Measurements from ENCODE around the gene MAP2K1. TPM values are rescaled to one million over a fixed set of nuclear protein-coding genes. Genes with fewer than 3 reads are reported as not detected.

Gene MAP2K1
- total and polyA plus RNA-seq, 2 donors from 2014 or later = 33.1 to 49.4 TPM

DNA sequence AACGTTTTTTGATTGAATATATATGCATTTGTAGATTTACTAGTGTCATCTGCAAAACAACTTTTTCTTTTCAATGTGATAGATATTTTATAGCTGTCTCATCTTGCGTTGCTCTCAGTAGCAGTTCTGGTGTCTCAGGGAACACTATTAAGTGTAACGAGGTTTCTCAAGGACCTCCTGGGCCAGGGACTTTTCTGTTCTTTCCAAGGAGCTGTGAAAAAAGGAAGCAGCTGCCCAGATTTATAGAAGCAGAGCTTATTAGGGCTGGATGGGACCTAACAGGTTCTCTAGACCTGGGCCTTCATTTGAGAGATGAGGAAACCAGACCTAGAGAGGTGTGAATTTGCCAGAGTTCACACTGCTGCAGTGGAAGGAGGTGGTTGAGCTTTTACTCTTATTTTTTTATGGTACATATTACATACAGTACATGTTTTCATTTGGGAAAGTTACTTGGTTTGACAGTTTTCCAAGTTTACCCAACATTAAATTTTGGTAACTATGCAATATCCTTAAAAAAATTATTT is 16.1 kb downstream of the MAP2K1 start:
- no peak overlapping the region for H3K27ac ChIP-seq (ENCODE audit: low read depth in 2 of 2, low read length in 2 of 2)
- H3K4me3 ChIP-seq (ENCODE audit: low read length in 3 of 3) = no peak overlapping the region
- no peaks in the 10 kb centered on the region for H3K36me3 ChIP-seq (ENCODE audit: control insufficient read depth in 2 of 3, insufficient read depth in 3 of 3, low read length in 3 of 3)
- DNase-seq (no peak), FAIRE-seq (no peak)
- no peak overlapping the region for H3K9ac ChIP-seq (ENCODE audit: low read length in 3 of 3)
- H3K4me1 ChIP-seq (ENCODE audit: control insufficient read depth in 2 of 3, insufficient read depth in 2 of 3, low read depth in 1 of 3, low read length in 3 of 3) = peaks cover 11 to 20% (median 12%) of the 10 kb centered on the region in 3 donors
- H3K27me3 ChIP-seq (ENCODE audit: control insufficient read depth, insufficient read depth, low read length) = no peaks in the 10 kb centered on the region
- no peaks in the 10 kb centered on the region for H3K9me3 ChIP-seq (ENCODE audit: control insufficient read depth in 2 of 3, insufficient read depth in 1 of 3, low read length in 3 of 3)
- intact Hi-C loops (cut with DNase I) = no loop called here
- TF ChIP-seq, protein P1, sequence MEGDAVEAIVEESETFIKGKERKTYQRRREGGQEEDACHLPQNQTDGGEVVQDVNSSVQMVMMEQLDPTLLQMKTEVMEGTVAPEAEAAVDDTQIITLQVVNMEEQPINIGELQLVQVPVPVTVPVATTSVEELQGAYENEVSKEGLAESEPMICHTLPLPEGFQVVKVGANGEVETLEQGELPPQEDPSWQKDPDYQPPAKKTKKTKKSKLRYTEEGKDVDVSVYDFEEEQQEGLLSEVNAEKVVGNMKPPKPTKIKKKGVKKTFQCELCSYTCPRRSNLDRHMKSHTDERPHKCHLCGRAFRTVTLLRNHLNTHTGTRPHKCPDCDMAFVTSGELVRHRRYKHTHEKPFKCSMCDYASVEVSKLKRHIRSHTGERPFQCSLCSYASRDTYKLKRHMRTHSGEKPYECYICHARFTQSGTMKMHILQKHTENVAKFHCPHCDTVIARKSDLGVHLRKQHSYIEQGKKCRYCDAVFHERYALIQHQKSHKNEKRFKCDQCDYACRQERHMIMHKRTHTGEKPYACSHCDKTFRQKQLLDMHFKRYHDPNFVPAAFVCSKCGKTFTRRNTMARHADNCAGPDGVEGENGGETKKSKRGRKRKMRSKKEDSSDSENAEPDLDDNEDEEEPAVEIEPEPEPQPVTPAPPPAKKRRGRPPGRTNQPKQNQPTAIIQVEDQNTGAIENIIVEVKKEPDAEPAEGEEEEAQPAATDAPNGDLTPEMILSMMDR (IDR thresholded peaks at IDR 0.05; ENCODE audit: borderline replicate concordance, extremely low read depth, insufficient read depth) = no peak

DNA sequence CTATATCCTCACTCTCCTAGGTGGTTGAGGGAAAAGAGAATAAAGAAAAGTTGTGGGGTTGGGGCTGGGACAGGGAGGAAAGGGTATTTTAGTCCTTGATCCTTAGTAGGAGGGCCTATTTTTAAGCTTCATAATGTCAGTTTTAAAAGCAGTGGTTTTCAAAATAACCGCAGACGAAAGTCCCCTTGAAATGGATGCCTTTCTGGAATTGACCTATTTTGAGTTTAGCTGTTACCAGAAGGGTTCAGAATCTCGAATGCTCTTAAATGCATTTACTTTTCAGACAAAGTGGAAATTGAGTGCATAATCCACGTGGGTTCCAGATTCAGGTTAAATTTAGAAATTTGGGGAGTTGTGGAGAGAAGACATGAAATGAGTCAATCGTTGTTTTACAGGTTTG is 16.6 kb downstream of the MAP2K1 start:
- Histone ChIP-seq H3K9me3 (ENCODE audit: control insufficient read depth in 2 of 3, insufficient read depth in 1 of 3, low read length in 3 of 3) (no peaks in the 10 kb centered on the region), H3K27me3 (ENCODE audit: control insufficient read depth, insufficient read depth, low read length) (no peaks in the 10 kb centered on the region), H3K27ac (ENCODE audit: low read depth in 2 of 2, low read length in 2 of 2) (no peak overlapping the region), H3K36me3 (ENCODE audit: control insufficient read depth in 2 of 3, insufficient read depth in 3 of 3, low read length in 3 of 3) (no peaks in the 10 kb centered on the region), H3K4me3 (ENCODE audit: low read length in 3 of 3) (no peak overlapping the region), H3K4me1 (ENCODE audit: control insufficient read depth in 2 of 3, insufficient read depth in 2 of 3, low read depth in 1 of 3, low read length in 3 of 3) (peaks cover 11 to 20% (median 12%) of the 10 kb centered on the region in 3 donors), H3K9ac (ENCODE audit: low read length in 3 of 3) (no peak overlapping the region)
- DNase-seq (no peak), FAIRE-seq (no peak)
- intact Hi-C loops (cut with DNase I) = no loop called here
- TF ChIP-seq, protein P1 (IDR thresholded peaks at IDR 0.05; ENCODE audit: borderline replicate concordance, extremely low read depth, insufficient read depth) = no peak

DNA sequence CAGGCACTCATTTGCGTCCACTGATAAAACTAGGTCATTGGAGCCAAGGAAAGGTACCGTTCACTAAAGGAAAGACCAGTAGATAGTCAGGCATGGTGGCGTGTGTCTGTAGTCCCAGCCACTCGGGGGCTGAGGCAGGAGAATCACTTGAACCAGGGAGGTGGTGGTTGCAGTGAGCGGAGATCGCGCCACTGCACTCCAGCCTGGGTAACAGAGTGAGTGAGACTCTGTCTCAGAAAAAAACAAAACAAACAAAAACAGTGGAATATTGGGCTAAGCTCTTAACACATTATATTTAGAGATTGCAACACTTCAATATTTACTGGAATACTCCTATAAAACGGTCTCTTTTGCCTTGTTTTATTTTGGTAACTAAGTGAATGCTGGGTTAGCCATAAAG is 17.4 kb downstream of the MAP2K1 start:
- Histone ChIP-seq H3K4me1 (ENCODE audit: control insufficient read depth in 2 of 3, insufficient read depth in 2 of 3, low read depth in 1 of 3, low read length in 3 of 3) (peaks cover 11 to 20% (median 12%) of the 10 kb centered on the region in 3 donors), H3K9me3 (ENCODE audit: control insufficient read depth in 2 of 3, insufficient read depth in 1 of 3, low read length in 3 of 3) (no peaks in the 10 kb centered on the region), H3K4me3 (ENCODE audit: low read length in 3 of 3) (peak overlapping the region in 1 of 3 donors; percentile 15), H3K9ac (ENCODE audit: low read length in 3 of 3) (no peak overlapping the region), H3K27me3 (ENCODE audit: control insufficient read depth, insufficient read depth, low read length) (no peaks in the 10 kb centered on the region), H3K36me3 (ENCODE audit: control insufficient read depth in 2 of 3, insufficient read depth in 3 of 3, low read length in 3 of 3) (no peaks in the 10 kb centered on the region), H3K27ac (ENCODE audit: low read depth in 2 of 2, low read length in 2 of 2) (no peak overlapping the region)
- DNase-seq (peak in 1 of 5 donors; percentile 15), FAIRE-seq (no peak)
- intact Hi-C loops (cut with DNase I) = no loop called here
- TF ChIP-seq, protein P1 (IDR thresholded peaks at IDR 0.05; ENCODE audit: borderline replicate concordance, extremely low read depth, insufficient read depth) = no peak

DNA sequence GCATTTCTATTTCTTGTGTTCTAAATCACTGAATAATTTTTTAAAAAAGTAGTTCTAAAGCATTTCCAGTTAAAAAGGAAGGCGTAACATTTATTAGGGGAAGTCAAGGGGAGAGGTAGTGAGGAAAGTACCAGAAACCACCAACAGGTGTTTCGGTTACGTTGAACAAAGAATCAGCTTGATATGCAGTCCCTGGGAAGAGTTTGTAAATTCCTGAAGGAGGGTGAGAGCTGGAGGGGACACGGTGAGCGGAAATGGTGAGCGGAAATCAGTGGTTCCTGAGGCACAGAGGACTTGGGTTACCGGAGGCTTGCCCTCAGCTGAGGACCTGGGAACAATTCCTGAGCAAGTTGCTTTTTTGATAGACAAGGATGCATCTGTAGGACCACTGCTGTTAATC is 17.8 kb downstream of the MAP2K1 start:
- intact Hi-C loops (cut with DNase I) = no loop called here
- Histone ChIP-seq H3K9ac (ENCODE audit: low read length in 3 of 3) (no peak overlapping the region), H3K9me3 (ENCODE audit: control insufficient read depth in 2 of 3, insufficient read depth in 1 of 3, low read length in 3 of 3) (no peaks in the 10 kb centered on the region), H3K27me3 (ENCODE audit: control insufficient read depth, insufficient read depth, low read length) (no peaks in the 10 kb centered on the region), H3K4me1 (ENCODE audit: control insufficient read depth in 2 of 3, insufficient read depth in 2 of 3, low read depth in 1 of 3, low read length in 3 of 3) (peaks cover 11 to 20% (median 12%) of the 10 kb centered on the region in 3 donors), H3K36me3 (ENCODE audit: control insufficient read depth in 2 of 3, insufficient read depth in 3 of 3, low read length in 3 of 3) (no peaks in the 10 kb centered on the region), H3K4me3 (ENCODE audit: low read length in 3 of 3) (peak overlapping the region in 1 of 3 donors; percentile 15), H3K27ac (ENCODE audit: low read depth in 2 of 2, low read length in 2 of 2) (no peak overlapping the region)
- DNase-seq (peak in 4 of 5 donors; percentile 48 to 86 (median 73)), FAIRE-seq (no peak)
- TF ChIP-seq, protein P1 (IDR thresholded peaks at IDR 0.05; ENCODE audit: borderline replicate concordance, extremely low read depth, insufficient read depth) = no peak

Measured in kidney (tissue), 14 donors.